ENCODE measurements around the gene PLD3. TPM values are rescaled to one million over a fixed set of nuclear protein-coding genes. Genes with fewer than 3 reads are reported as not detected.
A peak's percentile ranks its signal among the peaks of the same experiment; 100 is the strongest.
"Not testable (repeated sequence)": the region's sequence is repeated elsewhere in the genome, so short reads cannot be mapped to it uniquely, and the experiment has no call there.

The PLD3 gene
- total and polyA plus RNA-seq, 5 donors, result 180 to 235 (median 219) TPM

- 1% methylated on average over 41 of the region's 41 CpGs for WGBS
- ATAC-seq, result peak; percentile 95
- H3K4me3 ChIP-seq (ENCODE audit: low read length), result peak overlapping the region; percentile 84
- intact Hi-C loops (cut with DNase I), result no loop called here
- no peaks in the 10 kb centered on the region for H3K4me1 ChIP-seq (ENCODE audit: control insufficient read depth, insufficient read depth, low read length)
- no peaks in the 10 kb centered on the region for H3K27me3 ChIP-seq (ENCODE audit: control insufficient read depth, insufficient read depth)
- H3K9me3 ChIP-seq (ENCODE audit: control insufficient read depth, low read length), result no peaks in the 10 kb centered on the region
- peak overlapping the region; percentile 63 for H3K27ac ChIP-seq (ENCODE audit: low read length)
- DNase-seq, result peak; percentile 93 to 98 (median 97)
These were observed 54.9 kb downstream of the PLD3 start for GRCh38 chr19:40403262-40403984.

- intact Hi-C loops (cut with DNase I), result no loop called here
- no peak overlapping the region for H3K4me3 ChIP-seq (ENCODE audit: low read length)
- DNase-seq, result peak in 2 of 3 donors; percentile 49 to 59
- ATAC-seq, result no peak
- WGBS, result 53% methylated on average over 22 of the region's 22 CpGs
- H3K9me3 ChIP-seq (ENCODE audit: control insufficient read depth, low read length), result no peaks in the 10 kb centered on the region
- H3K27ac ChIP-seq (ENCODE audit: low read length), result no peak overlapping the region
- H3K27me3 ChIP-seq (ENCODE audit: control insufficient read depth, insufficient read depth), result no peaks in the 10 kb centered on the region
- peaks cover 3% of the 10 kb centered on the region for H3K4me1 ChIP-seq (ENCODE audit: control insufficient read depth, insufficient read depth, low read length)
These were observed 59.5 kb downstream of the PLD3 start for GRCh38 chr19:40407714-40408597.

- H3K4me1 ChIP-seq (ENCODE audit: control insufficient read depth, insufficient read depth, low read length); ATAC-seq; H3K27me3 ChIP-seq (ENCODE audit: control insufficient read depth, insufficient read depth); H3K4me3 ChIP-seq (ENCODE audit: low read length); intact Hi-C loops (cut with DNase I); H3K27ac ChIP-seq (ENCODE audit: low read length); H3K9me3 ChIP-seq (ENCODE audit: control insufficient read depth, low read length): not testable (repeated sequence)
- DNase-seq, result peak in 2 of 3 donors; percentile 28 to 35
- 81% methylated on average over 8 of the region's 8 CpGs for WGBS
These were observed 60.1 kb downstream of the PLD3 start for GRCh38 chr19:40408598-40408925.

GRCh38 chr19:40410030-40410389, 61.5 kb downstream of the PLD3 start:
- no peak for ATAC-seq
- Histone ChIP-seq H3K4me3 (ENCODE audit: low read length) (no peak overlapping the region), H3K27me3 (ENCODE audit: control insufficient read depth, insufficient read depth) (no peaks in the 10 kb centered on the region), H3K27ac (ENCODE audit: low read length) (no peak overlapping the region), H3K9me3 (ENCODE audit: control insufficient read depth, low read length) (no peaks in the 10 kb centered on the region), H3K4me1 (ENCODE audit: control insufficient read depth, insufficient read depth, low read length) (peaks cover 11% of the 10 kb centered on the region)
- 74% methylated on average over 9 of the region's 9 CpGs for WGBS
- intact Hi-C loops (cut with DNase I), result no loop called here
- peak in 2 of 3 donors; percentile 29 to 50 for DNase-seq

GRCh38 chr19:40411125-40411842, 62.8 kb downstream of the PLD3 start:
- Histone ChIP-seq H3K27ac (ENCODE audit: low read length) (peak overlapping the region; percentile 56), H3K4me1 (ENCODE audit: control insufficient read depth, insufficient read depth, low read length) (peaks cover 11% of the 10 kb centered on the region), H3K9me3 (ENCODE audit: control insufficient read depth, low read length) (no peaks in the 10 kb centered on the region), H3K4me3 (ENCODE audit: low read length) (no peak overlapping the region), H3K27me3 (ENCODE audit: control insufficient read depth, insufficient read depth) (no peaks in the 10 kb centered on the region)
- DNase-seq, result peak; percentile 57 to 79 (median 77)
- 43% methylated on average over 16 of the region's 16 CpGs for WGBS
- ATAC-seq, result peak; percentile 86 to 87
- intact Hi-C loops (cut with DNase I), result no loop called here

- H3K4me3 ChIP-seq (ENCODE audit: low read length), result no peak overlapping the region
- DNase-seq, result peak in 2 of 3 donors; percentile 23 to 34
- WGBS, result 58% methylated on average over 8 of the region's 8 CpGs
These were observed 63.5 kb downstream of the PLD3 start for GRCh38 chr19:40411958-40412499.

GRCh38 chr19:40412866-40413265, 64.4 kb downstream of the PLD3 start:
- Histone ChIP-seq H3K27ac (ENCODE audit: low read length) (no peak overlapping the region), H3K4me3 (ENCODE audit: low read length) (no peak overlapping the region), H3K9me3 (ENCODE audit: control insufficient read depth, low read length) (no peaks in the 10 kb centered on the region), H3K4me1 (ENCODE audit: control insufficient read depth, insufficient read depth, low read length) (peaks cover 13% of the 10 kb centered on the region), H3K27me3 (ENCODE audit: control insufficient read depth, insufficient read depth) (no peaks in the 10 kb centered on the region)
- intact Hi-C loops (cut with DNase I), result no loop called here
- ATAC-seq (no peak), DNase-seq (peak in 1 of 3 donors; percentile 30)
- WGBS, result 75% methylated on average over 4 of the region's 4 CpGs

More at GRCh38 chr19:40411958-40412499, 63.5 kb downstream of the PLD3 start:
- H3K27me3 ChIP-seq (ENCODE audit: control insufficient read depth, insufficient read depth), result no peaks in the 10 kb centered on the region
- no peak for ATAC-seq
- intact Hi-C loops (cut with DNase I), result no loop called here
- H3K27ac ChIP-seq (ENCODE audit: low read length), result peak overlapping the region; percentile 56
- no peaks in the 10 kb centered on the region for H3K9me3 ChIP-seq (ENCODE audit: control insufficient read depth, low read length)
- H3K4me1 ChIP-seq (ENCODE audit: control insufficient read depth, insufficient read depth, low read length), result peaks cover 11% of the 10 kb centered on the region

GRCh38 chr19:40413291-40413845, 64.9 kb downstream of the PLD3 start, which contains the start of gene PRX:
PRX (minus strand) TSS chr19:40413378; CDS start chr19:40407932, 5,446 bp downstream.
- WGBS, result 32% methylated on average over 18 of the region's 18 CpGs
- DNase-seq (peak in 2 of 3 donors; percentile 53 to 68), ATAC-seq (no peak)
- Histone ChIP-seq H3K4me3 (ENCODE audit: low read length) (no peak within 1 kb of the TSS), H3K9me3 (ENCODE audit: control insufficient read depth, low read length) (no peaks in the 10 kb centered on the region), H3K27ac (ENCODE audit: low read length) (peak within 1 kb of the TSS; percentile 56), H3K4me1 (ENCODE audit: control insufficient read depth, insufficient read depth, low read length) (peaks cover 13% of the 10 kb centered on the region), H3K27me3 (ENCODE audit: control insufficient read depth, insufficient read depth) (no peaks in the 10 kb centered on the region)
- intact Hi-C loops (cut with DNase I), result no loop called here

- intact Hi-C loops (cut with DNase I), result no loop called here
- Histone ChIP-seq H3K27me3 (ENCODE audit: control insufficient read depth, insufficient read depth) (no peaks in the 10 kb centered on the region), H3K4me3 (ENCODE audit: low read length) (no peak overlapping the region), H3K9me3 (ENCODE audit: control insufficient read depth, low read length) (no peaks in the 10 kb centered on the region), H3K4me1 (ENCODE audit: control insufficient read depth, insufficient read depth, low read length) (peaks cover 13% of the 10 kb centered on the region), H3K27ac (ENCODE audit: low read length) (no peak overlapping the region)
- DNase-seq (peak in 2 of 3 donors; percentile 60 to 70), ATAC-seq (no peak)
- WGBS, result 78% methylated on average over 21 of the region's 21 CpGs
These were observed 66.3 kb downstream of the PLD3 start for GRCh38 chr19:40414542-40415535.
